ENCODE results near the gene ALAS1. TPM values are rescaled to one million over a fixed set of nuclear protein-coding genes. Genes with fewer than 3 reads are reported as not detected.

Gene ALAS1
- total and polyA plus RNA-seq, 12 donors, result 64.9 to 3,700 (median 650) TPM

- intact Hi-C loops (cut with DNase I), result no loop called here
- TF ChIP-seq CTCF (IDR thresholded peaks at IDR 0.05) (no peak), POLR2A (IDR thresholded peaks at IDR 0.05) (no peak)
- DNase-seq, result peak in 1 of 7 donors; percentile 14
- no peaks in the 10 kb centered on the region for H3K36me3 ChIP-seq (replicated peaks in 1 of 2)
- no peak overlapping the region for H3K4me3 ChIP-seq
- H3K4me1 ChIP-seq (replicated peaks in 1 of 2), result peaks cover 18 to 25% of the 10 kb centered on the region in 2 donors
- H3K9me3 ChIP-seq (replicated peaks in 1 of 3), result no peaks in the 10 kb centered on the region
- no peaks in the 10 kb centered on the region for H3K27me3 ChIP-seq
- peak overlapping the region; percentile 73 to 98 (median 89) for H3K27ac ChIP-seq
- 93 to 100% (median 96%) methylated on average over 3 to 4 of the region's 4 CpGs for WGBS, 4 donors
Observed at GRCh38 chr3:52182691-52183090, 15.3 kb upstream of the ALAS1 start.

GRCh38 chr3:52183786-52184445, 14.0 kb upstream of the ALAS1 start:
- Histone ChIP-seq H3K27me3 (no peaks in the 10 kb centered on the region), H3K9me3 (replicated peaks in 1 of 3) (no peaks in the 10 kb centered on the region), H3K4me1 (replicated peaks in 1 of 2) (peaks cover 26 to 29% of the 10 kb centered on the region in 2 donors), H3K4me3 (no peak overlapping the region), H3K36me3 (replicated peaks in 1 of 2) (no peaks in the 10 kb centered on the region), H3K27ac (peak overlapping the region in 3 of 5 donors; percentile 89 to 98 (median 89))
- TF ChIP-seq POLR2A (IDR thresholded peaks at IDR 0.05), result no peak
- no peak for TF ChIP-seq CTCF (IDR thresholded peaks at IDR 0.05)
- intact Hi-C loops (cut with DNase I), result no loop called here
- DNase-seq, result peak in 2 of 7 donors; percentile 1 to 23
- 76 to 85% (median 83%) methylated on average over 7 of the region's 7 CpGs for WGBS, 4 donors

DNA sequence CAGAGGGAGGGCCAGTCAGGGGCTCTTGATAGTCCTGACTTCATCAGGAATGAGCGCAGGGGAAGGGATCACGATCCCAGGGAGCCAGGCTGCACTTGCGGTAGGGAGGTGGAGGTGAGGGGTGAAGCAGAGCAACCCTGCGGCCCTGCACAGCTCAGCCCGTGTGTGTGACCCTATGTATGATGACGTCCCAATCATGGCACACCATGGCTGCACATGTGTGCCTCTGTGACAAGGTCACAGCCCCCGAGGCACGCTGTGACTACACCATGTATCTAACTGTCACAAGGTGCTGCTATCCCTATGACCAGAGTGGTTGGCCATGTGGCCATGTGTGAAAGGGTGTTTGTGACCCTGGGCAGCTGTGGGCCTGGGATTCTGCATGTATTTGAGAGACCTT, 13.3 kb upstream of the ALAS1 start:
- DNase-seq, result peak in 2 of 7 donors; percentile 14 to 19
- H3K9me3 ChIP-seq (replicated peaks in 1 of 3), result no peaks in the 10 kb centered on the region
- H3K36me3 ChIP-seq (replicated peaks in 1 of 2), result no peaks in the 10 kb centered on the region
- H3K27me3 ChIP-seq, result no peaks in the 10 kb centered on the region
- H3K4me1 ChIP-seq (replicated peaks in 1 of 2), result peaks cover 34 to 35% of the 10 kb centered on the region in 2 donors
- no peak overlapping the region for H3K4me3 ChIP-seq
- intact Hi-C loops (cut with DNase I), result no loop called here
- WGBS, 4 donors, result 89 to 95% (median 92%) methylated on average over 6 to 8 of the region's 8 CpGs
- peak overlapping the region in 2 of 5 donors; percentile 89 to 98 for H3K27ac ChIP-seq
- no peak for TF ChIP-seq POLR2A (IDR thresholded peaks at IDR 0.05)
- TF ChIP-seq CTCF (IDR thresholded peaks at IDR 0.05), result no peak

- no peak overlapping the region for H3K4me3 ChIP-seq
- H3K27me3 ChIP-seq, result no peaks in the 10 kb centered on the region
- intact Hi-C loops (cut with DNase I), result no loop called here
- TF ChIP-seq POLR2A (IDR thresholded peaks at IDR 0.05), result no peak
- H3K36me3 ChIP-seq (replicated peaks in 1 of 2), result no peaks in the 10 kb centered on the region
- no peaks in the 10 kb centered on the region for H3K9me3 ChIP-seq (replicated peaks in 1 of 3)
- H3K4me1 ChIP-seq (replicated peaks in 1 of 2), result peaks cover 40 to 42% of the 10 kb centered on the region in 2 donors
- H3K27ac ChIP-seq, result no peak overlapping the region
- peak in 1 of 7 donors; percentile 17 for DNase-seq
- WGBS, 4 donors, result 87 to 95% (median 93%) methylated on average over 6 of the region's 6 CpGs
Observed at GRCh38 chr3:52185311-52185710, 12.6 kb upstream of the ALAS1 start.

DNA sequence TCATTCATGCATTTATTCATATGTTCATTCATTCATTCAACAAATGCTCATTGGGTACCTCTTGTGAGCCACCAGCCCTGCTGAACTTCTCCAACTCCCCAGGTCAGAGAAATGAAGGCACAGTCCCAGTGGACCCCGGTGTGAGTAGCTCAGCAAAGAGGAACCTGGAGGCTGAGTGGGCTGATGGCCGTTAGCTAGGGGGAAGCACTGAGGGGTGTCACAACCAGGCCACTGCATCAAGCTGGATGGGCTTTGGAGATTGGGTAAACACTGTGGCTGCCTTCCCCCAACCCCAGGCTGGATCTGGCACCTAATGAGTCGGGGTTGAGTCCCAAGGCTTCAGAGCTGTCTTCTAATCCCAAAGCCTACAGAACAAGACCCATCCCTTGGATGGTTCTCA, 12.1 kb upstream of the ALAS1 start:
- H3K27ac ChIP-seq, result no peak overlapping the region
- no peaks in the 10 kb centered on the region for H3K36me3 ChIP-seq (replicated peaks in 1 of 2)
- peaks cover 45 to 47% of the 10 kb centered on the region in 2 donors for H3K4me1 ChIP-seq (replicated peaks in 1 of 2)
- 68 to 86% (median 79%) methylated on average over 2 to 3 of the region's 3 CpGs for WGBS, 4 donors
- no peak overlapping the region for H3K4me3 ChIP-seq
- no peaks in the 10 kb centered on the region for H3K9me3 ChIP-seq (replicated peaks in 1 of 3)
- peak in 3 of 7 donors; percentile 3 to 13 (median 12) for DNase-seq
- intact Hi-C loops (cut with DNase I), result no loop called here
- H3K27me3 ChIP-seq, result no peaks in the 10 kb centered on the region
- TF ChIP-seq CTCF (IDR thresholded peaks at IDR 0.05) (no peak), POLR2A (IDR thresholded peaks at IDR 0.05) (no peak)

Measured in adrenal gland (tissue), 12 donors.